ENCODE results near the gene PCDH15. TPM values are rescaled to one million over a fixed set of nuclear protein-coding genes. Genes with fewer than 3 reads are reported as not detected.

Gene PCDH15
- total RNA-seq, 2 donors from 2014 or later: 1.1 TPM; not detected in 1

DNA sequence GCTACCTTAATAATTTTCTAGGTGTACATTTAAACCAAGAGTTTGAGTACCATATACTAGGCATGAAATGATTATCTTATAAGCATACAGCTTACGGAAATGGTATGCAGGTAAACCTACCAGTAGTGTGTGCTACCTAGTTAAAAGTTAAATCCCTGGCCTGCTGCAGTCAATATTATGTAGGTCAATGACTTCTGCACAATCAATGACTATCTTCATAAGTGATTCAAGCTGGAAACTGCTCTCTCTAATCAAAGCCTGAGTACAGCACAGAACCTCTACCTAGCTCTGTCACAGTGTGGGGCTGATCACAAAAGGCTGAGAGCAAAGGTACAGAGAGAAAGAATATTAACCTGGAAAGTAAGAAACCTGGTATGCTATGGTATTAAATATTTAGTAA lies 733.7 kb downstream of the PCDH15 start:
- H3K4me3 ChIP-seq: no peak overlapping the region
- intact Hi-C loops (cut with DNase I): no loop called here
- H3K9me3 ChIP-seq: no peaks in the 10 kb centered on the region
- H3K4me1 ChIP-seq (replicated peaks): no peaks in the 10 kb centered on the region
- WGBS: 83% methylated on average over 1 of the region's 1 CpG
- TF ChIP-seq POLR2A (IDR thresholded peaks at IDR 0.05): no peak
- TF ChIP-seq, protein P1, sequence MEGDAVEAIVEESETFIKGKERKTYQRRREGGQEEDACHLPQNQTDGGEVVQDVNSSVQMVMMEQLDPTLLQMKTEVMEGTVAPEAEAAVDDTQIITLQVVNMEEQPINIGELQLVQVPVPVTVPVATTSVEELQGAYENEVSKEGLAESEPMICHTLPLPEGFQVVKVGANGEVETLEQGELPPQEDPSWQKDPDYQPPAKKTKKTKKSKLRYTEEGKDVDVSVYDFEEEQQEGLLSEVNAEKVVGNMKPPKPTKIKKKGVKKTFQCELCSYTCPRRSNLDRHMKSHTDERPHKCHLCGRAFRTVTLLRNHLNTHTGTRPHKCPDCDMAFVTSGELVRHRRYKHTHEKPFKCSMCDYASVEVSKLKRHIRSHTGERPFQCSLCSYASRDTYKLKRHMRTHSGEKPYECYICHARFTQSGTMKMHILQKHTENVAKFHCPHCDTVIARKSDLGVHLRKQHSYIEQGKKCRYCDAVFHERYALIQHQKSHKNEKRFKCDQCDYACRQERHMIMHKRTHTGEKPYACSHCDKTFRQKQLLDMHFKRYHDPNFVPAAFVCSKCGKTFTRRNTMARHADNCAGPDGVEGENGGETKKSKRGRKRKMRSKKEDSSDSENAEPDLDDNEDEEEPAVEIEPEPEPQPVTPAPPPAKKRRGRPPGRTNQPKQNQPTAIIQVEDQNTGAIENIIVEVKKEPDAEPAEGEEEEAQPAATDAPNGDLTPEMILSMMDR (IDR thresholded peaks at IDR 0.05): no peak
- no peak for TF ChIP-seq POLR2AphosphoS5 (IDR thresholded peaks at IDR 0.05)
- no peak for DNase-seq (ENCODE audit: low spot score)
- no peak overlapping the region for H3K27ac ChIP-seq
- H3K36me3 ChIP-seq: no peaks in the 10 kb centered on the region
- no peaks in the 10 kb centered on the region for H3K27me3 ChIP-seq (replicated peaks; ENCODE audit: insufficient read depth)

DNA sequence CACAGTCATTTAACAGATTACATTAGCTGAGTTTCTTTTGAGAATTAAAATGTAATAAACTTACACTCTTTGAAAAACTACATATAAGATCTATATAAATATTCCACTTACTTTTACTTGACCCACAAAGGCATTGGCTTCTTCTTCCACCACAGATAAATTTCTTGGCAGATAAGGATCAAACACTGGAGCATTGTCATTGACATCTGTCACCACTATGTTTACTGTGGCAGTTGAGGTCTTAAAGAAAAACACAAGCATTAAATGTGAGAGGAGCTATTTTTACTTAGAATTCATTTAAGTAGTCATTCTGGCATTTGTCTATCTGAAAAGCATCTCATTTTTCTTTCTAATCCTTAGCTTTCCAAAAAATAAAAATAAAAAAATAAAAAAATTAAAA lies 734.4 kb downstream of the PCDH15 start:
- no peak for TF ChIP-seq POLR2A (IDR thresholded peaks at IDR 0.05)
- TF ChIP-seq POLR2AphosphoS5 (IDR thresholded peaks at IDR 0.05): no peak
- TF ChIP-seq, protein P1 (IDR thresholded peaks at IDR 0.05): no peak
- intact Hi-C loops (cut with DNase I): no loop called here
- no peaks in the 10 kb centered on the region for H3K36me3 ChIP-seq

DNA sequence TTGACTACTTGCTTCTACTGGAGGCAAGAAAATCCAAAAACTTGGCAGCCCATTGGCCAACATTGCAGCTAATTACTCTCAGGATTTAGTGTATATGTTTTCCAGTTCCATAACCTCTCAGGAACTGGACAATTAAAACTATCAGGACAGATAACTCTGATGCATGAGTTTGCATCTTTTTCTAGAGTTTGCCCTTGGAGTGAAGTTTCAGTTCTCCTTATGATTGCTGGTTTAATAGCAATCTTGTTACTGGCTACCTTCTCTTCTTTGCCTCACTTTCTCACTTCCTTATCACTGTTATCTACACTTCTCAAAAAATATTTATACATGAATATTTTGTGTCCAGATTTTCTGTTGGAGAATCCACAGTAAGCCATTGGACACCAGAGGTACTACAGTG lies 735.9 kb downstream of the PCDH15 start:
- TF ChIP-seq POLR2A (IDR thresholded peaks at IDR 0.05) (no peak), POLR2AphosphoS5 (IDR thresholded peaks at IDR 0.05) (no peak)
- TF ChIP-seq, protein P1 (IDR thresholded peaks at IDR 0.05): no peak
- no peak overlapping the region for H3K27ac ChIP-seq
- H3K4me1 ChIP-seq (replicated peaks): no peaks in the 10 kb centered on the region
- no peaks in the 10 kb centered on the region for H3K27me3 ChIP-seq (replicated peaks; ENCODE audit: insufficient read depth)
- DNase-seq (ENCODE audit: low spot score): no peak
- no peaks in the 10 kb centered on the region for H3K9me3 ChIP-seq
- intact Hi-C loops (cut with DNase I): no loop called here
- no peaks in the 10 kb centered on the region for H3K36me3 ChIP-seq
- H3K4me3 ChIP-seq: no peak overlapping the region

More for the DNA sequence above, 734.4 kb downstream of the PCDH15 start:
- no peaks in the 10 kb centered on the region for H3K4me1 ChIP-seq (replicated peaks)
- no peak for DNase-seq (ENCODE audit: low spot score)
- no peaks in the 10 kb centered on the region for H3K27me3 ChIP-seq (replicated peaks; ENCODE audit: insufficient read depth)
- no peaks in the 10 kb centered on the region for H3K9me3 ChIP-seq
- no peak overlapping the region for H3K4me3 ChIP-seq
- no peak overlapping the region for H3K27ac ChIP-seq

DNA sequence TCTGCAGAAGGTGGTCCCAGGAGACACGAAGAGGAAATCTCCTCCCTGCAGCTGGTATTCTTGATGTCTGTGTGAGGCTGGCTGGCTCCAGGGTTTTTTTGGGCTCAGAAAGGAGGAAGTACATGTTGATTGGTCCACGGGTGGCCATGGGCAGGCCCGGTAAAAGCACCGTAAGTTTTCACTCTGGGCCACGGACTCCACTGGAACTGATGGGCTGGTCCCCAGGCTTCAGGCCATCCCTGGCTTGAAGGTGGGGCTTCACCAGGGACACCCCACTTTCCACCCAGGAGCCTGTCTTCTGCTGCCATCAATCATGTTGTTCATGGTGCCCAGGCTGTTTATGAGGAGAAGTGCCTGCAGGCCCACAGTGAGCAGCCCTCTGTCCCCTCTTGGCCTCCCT lies 736.8 kb downstream of the PCDH15 start:
- Histone ChIP-seq H3K27ac (no peak overlapping the region), H3K4me3 (no peak overlapping the region), H3K4me1 (replicated peaks) (no peaks in the 10 kb centered on the region), H3K27me3 (replicated peaks; ENCODE audit: insufficient read depth) (no peaks in the 10 kb centered on the region), H3K9me3 (no peaks in the 10 kb centered on the region), H3K36me3 (no peaks in the 10 kb centered on the region)
- 97% methylated on average over 5 of the region's 5 CpGs for WGBS
- intact Hi-C loops (cut with DNase I): no loop called here
- TF ChIP-seq POLR2A (IDR thresholded peaks at IDR 0.05) (no peak), POLR2AphosphoS5 (IDR thresholded peaks at IDR 0.05) (no peak)
- TF ChIP-seq, protein P1 (IDR thresholded peaks at IDR 0.05): no peak
- no peak for DNase-seq (ENCODE audit: low spot score)

DNA sequence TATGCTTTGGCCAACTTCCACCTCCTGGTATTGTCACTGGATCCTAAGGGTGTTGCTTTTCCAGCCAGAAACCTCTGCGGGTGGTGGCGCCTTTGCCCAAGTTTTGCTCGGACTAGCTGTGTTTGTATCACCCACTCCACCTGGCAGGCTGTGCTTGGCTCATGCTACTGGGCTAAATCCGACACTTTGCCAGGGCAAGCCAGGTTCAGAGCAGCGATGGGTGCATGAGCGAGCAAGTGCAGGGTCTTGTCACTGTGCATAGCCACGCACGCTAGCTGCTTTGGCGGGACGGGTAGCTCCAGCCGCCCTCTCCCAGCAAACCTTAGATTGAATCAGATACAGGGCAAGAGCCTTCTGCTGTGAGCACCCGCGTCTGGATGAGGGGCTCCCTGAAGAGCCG lies 737.5 kb downstream of the PCDH15 start:
- intact Hi-C loops (cut with DNase I): no loop called here
- no peaks in the 10 kb centered on the region for H3K9me3 ChIP-seq

More for the DNA sequence above, 737.5 kb downstream of the PCDH15 start:
- TF ChIP-seq POLR2A (IDR thresholded peaks at IDR 0.05): no peak
- TF ChIP-seq POLR2AphosphoS5 (IDR thresholded peaks at IDR 0.05): no peak
- TF ChIP-seq, protein P1 (IDR thresholded peaks at IDR 0.05): no peak
- H3K4me3 ChIP-seq: no peak overlapping the region
- H3K36me3 ChIP-seq: no peaks in the 10 kb centered on the region
- no peaks in the 10 kb centered on the region for H3K4me1 ChIP-seq (replicated peaks)
- 91% methylated on average over 14 of the region's 14 CpGs for WGBS
- no peaks in the 10 kb centered on the region for H3K27me3 ChIP-seq (replicated peaks; ENCODE audit: insufficient read depth)
- H3K27ac ChIP-seq: no peak overlapping the region
- no peak for DNase-seq (ENCODE audit: low spot score)

Measured in prostate gland (tissue), 2 donors.